ENCODE results near the gene PLEKHD1.

The PLEKHD1 gene

DNA sequence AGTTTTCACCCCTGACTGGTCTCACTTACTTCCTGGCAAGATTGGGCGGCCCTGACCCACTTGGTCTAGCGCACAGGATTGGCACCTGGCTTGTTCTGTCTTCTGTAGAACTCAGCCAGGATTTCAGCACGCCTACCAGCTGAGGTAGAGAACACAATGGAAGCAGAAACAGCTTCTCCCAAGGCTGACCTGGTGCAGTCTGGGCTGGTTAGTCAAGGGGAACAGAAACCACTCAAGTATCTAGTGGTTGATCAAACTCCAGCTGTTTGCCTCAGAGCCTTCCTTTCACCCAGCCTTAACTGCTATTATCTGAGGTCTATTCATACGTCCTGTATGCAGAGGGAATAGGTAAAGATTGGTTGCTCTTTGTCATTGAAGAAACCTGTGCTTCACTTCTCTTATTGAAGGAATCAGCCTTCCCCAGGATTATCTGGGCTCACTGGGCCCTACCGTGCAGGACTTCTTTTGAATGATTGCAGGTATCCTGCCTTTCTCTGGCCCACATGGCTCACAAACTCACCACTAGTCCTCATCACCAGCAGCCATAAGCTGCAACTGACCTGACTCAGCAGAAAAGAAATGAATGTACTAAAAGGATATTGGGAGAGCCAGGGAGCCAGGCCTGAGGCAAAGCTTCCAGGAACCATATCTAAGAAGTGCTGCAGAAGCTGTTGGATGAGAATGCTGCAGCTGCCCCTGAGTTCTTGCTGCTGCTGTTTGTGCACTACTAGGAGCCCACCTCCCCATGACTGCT, 2.5 kb upstream of the PLEKHD1 start:
- no peak overlapping the region for H3K4me3 ChIP-seq (ENCODE audit: low read depth, low read length)
- TF ChIP-seq, protein P1, sequence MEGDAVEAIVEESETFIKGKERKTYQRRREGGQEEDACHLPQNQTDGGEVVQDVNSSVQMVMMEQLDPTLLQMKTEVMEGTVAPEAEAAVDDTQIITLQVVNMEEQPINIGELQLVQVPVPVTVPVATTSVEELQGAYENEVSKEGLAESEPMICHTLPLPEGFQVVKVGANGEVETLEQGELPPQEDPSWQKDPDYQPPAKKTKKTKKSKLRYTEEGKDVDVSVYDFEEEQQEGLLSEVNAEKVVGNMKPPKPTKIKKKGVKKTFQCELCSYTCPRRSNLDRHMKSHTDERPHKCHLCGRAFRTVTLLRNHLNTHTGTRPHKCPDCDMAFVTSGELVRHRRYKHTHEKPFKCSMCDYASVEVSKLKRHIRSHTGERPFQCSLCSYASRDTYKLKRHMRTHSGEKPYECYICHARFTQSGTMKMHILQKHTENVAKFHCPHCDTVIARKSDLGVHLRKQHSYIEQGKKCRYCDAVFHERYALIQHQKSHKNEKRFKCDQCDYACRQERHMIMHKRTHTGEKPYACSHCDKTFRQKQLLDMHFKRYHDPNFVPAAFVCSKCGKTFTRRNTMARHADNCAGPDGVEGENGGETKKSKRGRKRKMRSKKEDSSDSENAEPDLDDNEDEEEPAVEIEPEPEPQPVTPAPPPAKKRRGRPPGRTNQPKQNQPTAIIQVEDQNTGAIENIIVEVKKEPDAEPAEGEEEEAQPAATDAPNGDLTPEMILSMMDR (IDR thresholded peaks at IDR 0.05; ENCODE audit: low read depth, low read length) = no peak

DNA sequence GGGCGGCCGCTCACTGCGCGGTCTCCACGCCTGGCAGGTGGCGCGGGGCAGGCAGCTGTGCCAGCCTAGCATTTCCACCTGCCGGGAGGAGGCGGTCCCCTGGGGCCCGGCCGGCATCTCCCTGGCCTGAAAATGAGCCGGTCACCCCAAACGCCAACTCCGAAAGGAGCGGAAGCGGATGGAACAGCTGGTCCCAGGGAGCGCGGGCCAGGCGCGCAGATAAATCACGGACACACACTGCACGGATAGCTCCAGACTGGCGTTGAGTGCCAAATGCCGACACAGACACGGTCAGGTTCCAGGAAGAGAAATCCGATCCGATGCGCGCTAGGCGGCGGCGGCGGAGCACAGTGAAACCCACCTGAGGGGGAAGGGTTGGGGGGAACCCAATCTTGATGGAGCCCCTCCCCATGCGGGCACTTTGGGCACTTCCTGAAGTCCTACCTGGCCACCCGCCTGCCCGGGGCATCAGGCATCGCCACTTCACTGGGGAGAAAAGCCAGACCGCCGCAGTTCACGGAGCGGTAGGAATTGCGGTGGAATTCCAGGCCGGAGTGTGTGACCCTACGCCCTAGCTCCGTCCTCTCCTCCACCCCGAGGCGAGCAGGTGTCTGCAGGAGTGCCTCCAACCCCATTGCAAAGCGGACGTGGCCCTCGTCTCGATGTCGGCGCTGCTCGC, 624 bp upstream of the PLEKHD1 start:
- no peak overlapping the region for H3K4me3 ChIP-seq (ENCODE audit: low read depth, low read length)
- TF ChIP-seq, protein P1 (IDR thresholded peaks at IDR 0.05; ENCODE audit: low read depth, low read length) = no peak

DNA sequence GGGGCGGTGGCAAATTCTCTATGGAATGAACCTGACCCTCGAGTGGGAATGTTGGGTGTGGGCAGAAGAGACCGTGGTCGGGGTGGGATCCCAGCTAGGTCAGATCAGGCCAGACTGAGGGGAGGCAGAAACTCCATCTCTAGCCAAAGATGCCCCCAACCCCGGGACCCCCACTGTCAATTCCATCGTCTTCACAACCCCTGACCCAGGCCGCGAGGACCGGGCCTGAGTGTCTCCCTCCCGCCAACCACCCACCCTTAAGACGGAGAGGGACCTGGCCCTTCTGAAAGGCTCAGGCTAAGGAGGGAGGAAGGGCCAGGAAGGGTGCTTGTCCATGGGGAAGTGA, 760 bp downstream of the PLEKHD1 start:
- TF ChIP-seq, protein P1 (IDR thresholded peaks at IDR 0.05; ENCODE audit: low read depth, low read length) = no peak
- no peak overlapping the region for H3K4me3 ChIP-seq (ENCODE audit: low read depth, low read length)

DNA sequence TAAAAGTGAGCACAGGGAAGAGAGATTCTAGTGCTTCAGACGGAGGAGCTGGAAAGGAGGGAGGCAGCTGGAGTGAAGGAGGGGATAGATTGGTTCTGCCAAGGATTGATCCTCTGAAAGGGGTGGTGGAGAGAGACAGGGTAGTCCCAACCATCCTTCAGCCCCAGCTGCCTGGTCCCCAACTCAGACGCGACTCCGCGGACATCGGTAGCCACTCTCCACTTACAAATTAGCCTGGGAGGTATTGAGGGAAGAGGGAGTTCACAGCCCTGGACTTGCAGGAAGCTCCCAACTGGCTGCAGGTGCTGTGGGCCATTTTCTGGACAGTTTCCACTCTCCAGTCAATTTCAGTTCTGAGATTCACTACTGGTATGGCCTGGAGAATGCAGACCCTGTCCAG, 1.2 kb downstream of the PLEKHD1 start:
- H3K4me3 ChIP-seq (ENCODE audit: low read depth, low read length) = no peak overlapping the region
- TF ChIP-seq, protein P1 (IDR thresholded peaks at IDR 0.05; ENCODE audit: low read depth, low read length) = no peak

DNA sequence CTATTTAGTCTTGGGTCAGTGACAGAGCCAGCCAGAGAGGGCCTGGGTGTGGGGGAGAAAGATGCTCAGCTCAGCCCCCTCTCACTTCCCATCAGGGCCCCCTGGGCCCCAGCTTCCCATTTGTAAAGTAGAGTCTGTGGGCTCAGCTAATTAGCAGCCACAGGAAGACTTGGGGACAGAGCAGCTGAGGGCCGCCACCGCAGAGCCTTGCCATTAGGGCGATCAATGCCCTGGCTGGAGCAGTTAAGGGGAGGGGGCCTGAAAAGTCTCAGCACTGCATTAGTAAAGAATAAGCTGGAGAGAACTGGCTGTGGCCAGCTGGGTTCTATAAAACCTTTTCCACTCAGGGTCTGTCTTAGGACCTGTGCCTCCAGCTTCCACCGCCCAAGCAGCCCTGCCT, 2.7 kb downstream of the PLEKHD1 start:
- TF ChIP-seq, protein P1 (IDR thresholded peaks at IDR 0.05; ENCODE audit: low read depth, low read length) = no peak
- no peak overlapping the region for H3K4me3 ChIP-seq (ENCODE audit: low read depth, low read length)

DNA sequence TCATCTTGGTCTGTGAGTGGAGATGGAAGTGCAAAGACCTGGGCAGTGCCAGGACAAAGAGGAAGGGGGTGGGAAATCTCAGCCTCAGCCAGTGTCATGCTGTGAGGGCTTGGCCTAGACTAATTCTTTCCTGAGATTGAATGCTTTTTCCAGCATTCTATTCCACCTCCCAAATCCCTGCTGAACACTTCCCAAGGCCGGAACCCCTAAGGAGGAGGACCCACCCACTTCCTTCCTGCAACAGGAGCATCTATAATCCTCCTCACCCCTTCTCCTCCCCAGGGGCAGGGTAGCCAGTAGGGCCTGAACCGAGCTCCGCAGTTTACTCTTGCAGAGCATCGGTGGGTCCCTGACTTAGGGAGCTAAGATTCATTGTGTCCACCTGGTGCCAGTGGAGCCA, 3.2 kb downstream of the PLEKHD1 start:
- no peak overlapping the region for H3K4me3 ChIP-seq (ENCODE audit: low read depth, low read length)
- TF ChIP-seq, protein P1 (IDR thresholded peaks at IDR 0.05; ENCODE audit: low read depth, low read length) = no peak

DNA sequence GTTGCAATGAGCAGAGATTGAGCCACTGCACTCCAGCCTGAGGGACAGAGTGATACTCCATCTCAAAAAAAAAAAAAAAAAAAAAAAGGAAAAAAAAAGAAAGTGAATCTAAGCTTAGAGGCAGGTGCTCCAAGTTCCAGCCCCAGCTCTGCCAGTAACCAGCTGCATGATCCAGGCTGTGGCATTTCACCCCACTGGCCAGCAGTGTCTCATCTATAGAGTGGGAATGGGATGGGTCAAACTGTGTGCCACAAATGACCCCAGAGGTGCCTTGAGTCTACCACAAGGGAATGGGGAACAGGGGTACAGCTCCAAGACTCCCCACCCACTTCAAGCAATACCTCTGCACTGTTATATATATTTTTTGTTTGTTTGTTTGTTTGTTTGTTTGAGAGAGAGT, 5.0 kb downstream of the PLEKHD1 start:
- TF ChIP-seq, protein P1 (IDR thresholded peaks at IDR 0.05; ENCODE audit: low read depth, low read length) = no peak
- H3K4me3 ChIP-seq (ENCODE audit: low read depth, low read length) = no peak overlapping the region
